OCI-LY7 (cell line): ENCODE measurements around the gene SPOP.

Experiments
- EZH2phosphoT487 ChIP-seq: fragments of 200-600 bp; sonication (generic); IDR thresholded peaks from 2 replicates; pipeline ENCODE4 v1.6.1; 2018; ENCODE audit warnings: low read depth, borderline replicate concordance, mild to moderate bottlenecking, mixed run types, antibody characterized with exemption, low read length, moderate library complexity, mixed read lengths
- TF ChIP-seq, protein P1 (sequence below): fragments of 200-600 bp; sonication (generic); conservative IDR thresholded peaks from 2 replicates; pipeline ENCODE4 v1.5.1; 2014; ENCODE audit warnings: mild to moderate bottlenecking, antibody characterized with exemption, low read length, moderate library complexity, mixed read lengths

DNA sequence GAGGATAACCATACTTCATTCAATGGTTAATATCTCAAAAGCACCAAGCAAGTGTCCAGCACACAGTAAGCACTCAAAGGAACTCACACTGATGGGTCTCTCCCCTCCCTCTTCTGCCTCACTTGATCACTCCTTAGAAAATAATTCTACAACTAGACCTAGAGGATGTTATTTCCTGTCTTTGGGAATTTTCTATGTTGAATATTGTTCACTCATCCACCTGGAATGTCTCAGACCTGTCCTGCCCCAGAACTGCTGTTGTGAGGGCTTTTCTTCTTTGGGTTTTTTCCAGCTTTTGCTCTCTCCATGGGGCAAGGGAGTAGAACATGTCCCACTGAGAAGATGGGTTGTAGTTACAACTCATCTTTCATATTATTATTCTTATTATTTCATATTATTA lies 76.9 kb downstream of the SPOP start:
- TF ChIP-seq, protein P1, sequence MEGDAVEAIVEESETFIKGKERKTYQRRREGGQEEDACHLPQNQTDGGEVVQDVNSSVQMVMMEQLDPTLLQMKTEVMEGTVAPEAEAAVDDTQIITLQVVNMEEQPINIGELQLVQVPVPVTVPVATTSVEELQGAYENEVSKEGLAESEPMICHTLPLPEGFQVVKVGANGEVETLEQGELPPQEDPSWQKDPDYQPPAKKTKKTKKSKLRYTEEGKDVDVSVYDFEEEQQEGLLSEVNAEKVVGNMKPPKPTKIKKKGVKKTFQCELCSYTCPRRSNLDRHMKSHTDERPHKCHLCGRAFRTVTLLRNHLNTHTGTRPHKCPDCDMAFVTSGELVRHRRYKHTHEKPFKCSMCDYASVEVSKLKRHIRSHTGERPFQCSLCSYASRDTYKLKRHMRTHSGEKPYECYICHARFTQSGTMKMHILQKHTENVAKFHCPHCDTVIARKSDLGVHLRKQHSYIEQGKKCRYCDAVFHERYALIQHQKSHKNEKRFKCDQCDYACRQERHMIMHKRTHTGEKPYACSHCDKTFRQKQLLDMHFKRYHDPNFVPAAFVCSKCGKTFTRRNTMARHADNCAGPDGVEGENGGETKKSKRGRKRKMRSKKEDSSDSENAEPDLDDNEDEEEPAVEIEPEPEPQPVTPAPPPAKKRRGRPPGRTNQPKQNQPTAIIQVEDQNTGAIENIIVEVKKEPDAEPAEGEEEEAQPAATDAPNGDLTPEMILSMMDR: no peak
- no peak for TF ChIP-seq EZH2phosphoT487
